NCI-H2196 treated with DMSO at 0.1 percent for 48 hours (cell line): ENCODE data around the gene ATAD2B.

Experiments
- DNase-seq: peaks from one replicate; lab custom pipeline; 2025; ENCODE audit not compliant: unreplicated experiment; lab: John Stamatoyannopoulos, UW

Gene ATAD2B

DNA sequence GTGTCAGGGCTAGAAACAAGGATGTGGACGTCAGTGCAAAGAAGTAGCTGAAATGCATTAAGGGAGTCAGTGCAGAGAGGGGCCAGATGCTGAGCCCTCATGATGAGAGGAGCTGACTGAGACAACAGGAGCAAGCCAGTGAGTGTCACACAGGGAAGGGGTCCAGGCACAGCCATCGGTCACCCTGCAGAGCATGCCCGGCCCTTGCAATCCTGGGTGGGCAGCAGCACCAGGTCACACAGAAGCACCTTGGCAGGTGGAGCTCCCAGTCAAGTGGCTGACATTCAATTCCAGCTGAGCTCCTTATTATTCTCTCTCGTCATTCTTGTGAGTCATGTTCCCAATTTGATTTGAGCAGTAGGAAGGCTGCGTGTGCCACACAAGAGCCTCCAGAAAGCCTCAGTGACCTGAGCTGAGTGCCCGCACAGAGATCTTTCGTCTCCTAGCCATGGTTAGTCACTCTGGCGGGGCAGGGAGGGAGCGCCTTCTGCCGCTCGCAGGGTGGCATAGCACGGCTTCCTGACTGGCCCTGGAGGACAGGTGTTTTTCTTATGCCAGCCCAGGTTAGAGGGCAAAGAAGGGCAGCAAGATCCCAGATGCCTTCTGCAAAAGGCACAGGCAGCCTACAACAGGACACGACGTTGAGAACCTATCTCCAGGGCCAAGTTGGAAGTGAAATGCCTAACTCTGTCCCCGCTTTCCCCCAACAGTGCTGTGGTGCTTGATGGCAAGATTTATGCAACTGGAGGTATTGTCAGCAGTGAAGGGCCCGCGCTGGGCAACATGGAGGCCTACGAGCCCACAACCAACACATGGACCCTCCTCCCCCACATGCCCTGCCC lies 220.9 kb downstream of the ATAD2B start:
- no peak for DNase-seq

DNA sequence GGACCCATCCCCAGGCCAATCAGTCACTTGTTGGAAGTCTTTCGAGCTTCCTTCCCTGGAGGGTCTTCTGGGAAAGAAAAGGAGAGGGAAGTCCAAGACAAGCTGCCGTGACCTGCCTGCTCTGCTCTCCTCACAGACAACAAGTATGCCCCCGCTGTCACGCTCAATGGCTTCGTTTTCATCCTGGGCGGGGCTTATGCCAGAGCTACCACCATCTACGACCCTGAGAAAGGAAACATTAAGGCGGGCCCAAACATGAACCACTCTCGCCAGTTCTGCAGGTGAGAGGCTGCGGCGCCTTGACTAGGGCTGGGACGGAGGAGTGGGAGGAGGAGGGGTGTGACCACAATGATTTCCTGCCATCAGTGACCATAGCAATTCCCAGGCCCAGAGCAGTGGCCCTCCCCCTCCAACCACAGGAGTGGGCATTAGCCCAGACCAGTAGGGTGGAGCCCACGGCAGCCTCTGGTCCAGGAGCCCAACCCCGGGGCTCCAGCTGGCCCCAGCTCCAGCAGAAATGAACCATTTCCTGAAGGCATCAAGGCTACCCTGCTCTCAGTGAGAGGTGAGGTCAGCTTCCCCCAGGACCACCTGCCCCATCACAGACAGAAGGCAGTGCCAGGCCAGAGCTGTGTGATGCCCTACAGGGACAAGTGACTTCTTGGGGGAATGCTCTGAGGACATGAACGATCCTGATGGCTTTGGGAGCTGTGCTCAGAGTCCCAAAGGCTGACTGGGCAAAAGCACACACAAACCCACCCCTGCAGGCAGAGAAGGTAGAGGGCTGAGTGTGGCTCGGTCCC lies 223.1 kb downstream of the ATAD2B start:
- no peak for DNase-seq

DNA sequence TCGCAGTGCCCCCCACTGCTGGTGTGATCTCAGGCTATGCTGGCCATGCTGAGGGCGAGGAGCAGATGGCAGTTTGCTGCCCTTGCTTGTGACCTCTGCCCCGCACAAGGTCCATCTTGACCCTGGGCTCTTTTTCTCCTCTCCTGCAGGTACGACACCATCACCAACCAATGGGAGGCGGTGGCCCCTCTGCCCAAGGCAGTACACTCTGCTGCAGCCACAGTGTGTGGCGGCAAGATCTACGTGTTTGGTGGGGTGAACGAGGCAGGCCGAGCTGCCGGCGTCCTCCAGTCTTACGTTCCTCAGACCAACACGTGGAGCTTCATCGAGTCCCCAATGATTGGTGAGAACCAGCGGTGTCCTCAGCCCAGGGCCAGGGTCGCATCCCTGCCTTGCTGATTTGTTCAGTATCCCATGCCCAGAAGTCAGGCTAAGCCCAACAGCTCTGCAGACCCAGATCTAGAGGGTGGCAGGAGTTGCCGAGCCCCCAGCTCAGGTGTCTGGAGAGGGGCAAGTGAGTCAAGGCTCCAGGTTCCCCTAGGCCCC lies 223.8 kb downstream of the ATAD2B start:
- no peak for DNase-seq

DNA sequence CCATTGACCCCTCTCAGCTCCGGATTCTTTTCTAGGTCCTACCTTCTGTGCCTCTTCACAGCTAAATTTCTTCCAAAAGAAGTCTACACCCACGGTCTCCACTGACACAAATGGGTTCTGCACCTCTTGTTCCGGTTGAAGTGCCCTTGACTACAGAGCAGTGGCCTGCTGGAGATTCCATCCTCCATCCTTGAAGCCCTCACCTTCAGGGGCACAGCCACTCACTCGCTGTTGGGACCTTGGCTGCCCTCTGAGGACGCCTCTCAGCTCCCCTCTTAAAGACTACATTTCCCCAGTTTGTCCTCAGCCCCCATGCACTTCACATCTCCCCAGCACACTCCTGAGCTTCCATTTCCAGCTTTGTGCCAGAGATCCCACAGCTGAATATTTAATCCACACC lies 226.3 kb downstream of the ATAD2B start:
- DNase-seq = no peak

DNA sequence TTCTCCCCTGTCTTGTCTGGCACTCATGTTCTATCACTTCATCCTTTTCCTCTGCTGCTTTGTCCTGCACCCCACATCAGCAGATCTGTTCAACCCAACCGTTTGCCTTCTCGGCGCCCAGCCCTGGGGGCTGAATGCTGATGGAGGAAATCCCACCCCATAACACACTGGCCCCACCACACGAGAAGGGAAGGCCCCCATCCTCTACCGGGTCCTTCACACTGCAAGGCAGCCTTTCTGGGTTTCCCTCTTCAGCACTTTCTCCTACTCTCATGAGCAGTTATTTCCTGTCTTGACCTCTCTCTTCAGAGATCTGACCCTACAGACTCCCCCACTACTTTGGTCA lies 227.4 kb downstream of the ATAD2B start:
- DNase-seq = no peak

DNA sequence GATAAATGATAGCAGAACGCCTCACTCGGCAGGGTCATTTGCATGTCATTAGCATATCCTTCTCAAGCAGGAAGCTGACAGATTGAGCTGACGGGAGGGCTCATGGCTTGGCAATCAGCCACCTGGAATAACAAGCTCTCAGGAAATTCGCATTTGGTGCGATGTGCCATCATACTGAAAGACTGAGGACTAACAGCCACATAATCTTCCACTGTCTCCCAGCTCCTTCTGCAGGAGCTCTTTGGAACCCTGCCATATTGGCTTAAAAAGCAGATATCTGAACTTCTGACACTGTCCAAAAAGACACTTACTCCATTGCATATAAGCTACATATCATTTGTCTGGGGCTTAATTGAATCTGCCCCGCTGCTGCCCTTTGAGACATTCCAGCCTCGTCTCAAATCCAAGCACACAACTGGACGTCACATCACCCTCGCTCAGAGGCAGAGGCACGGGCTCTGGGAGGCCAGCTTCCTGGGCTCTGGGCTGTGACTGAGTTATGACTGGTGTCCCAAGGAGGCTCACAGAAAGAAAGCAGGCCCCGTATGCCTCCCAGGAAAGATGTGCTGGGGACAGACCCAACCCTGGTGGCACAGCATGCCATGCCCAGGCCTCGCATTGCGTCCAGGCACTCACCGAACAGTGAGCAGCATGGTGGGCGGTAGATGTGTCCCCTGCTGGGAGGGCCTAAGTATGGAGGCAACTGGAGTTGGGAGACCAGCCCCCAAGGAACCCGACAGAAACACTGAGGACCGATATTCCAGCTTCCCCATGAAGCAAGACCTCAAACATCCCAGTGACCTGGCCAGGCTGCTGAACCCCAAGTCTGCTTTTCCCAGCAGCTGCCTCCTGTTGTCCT lies 228.0 kb downstream of the ATAD2B start:
- DNase-seq = no peak
